DMS 273 (cell line): ENCODE results near the gene PET117.
"Not testable (repeated sequence)": the region's sequence is repeated elsewhere in the genome, so short reads cannot be mapped to it uniquely, and the experiment has no call there.

Experiments used
- DNase-seq: peaks from one replicate; lab custom pipeline; 2025; ENCODE audit not compliant: unreplicated experiment; lab: John Stamatoyannopoulos, UW

PET117 gene

DNA sequence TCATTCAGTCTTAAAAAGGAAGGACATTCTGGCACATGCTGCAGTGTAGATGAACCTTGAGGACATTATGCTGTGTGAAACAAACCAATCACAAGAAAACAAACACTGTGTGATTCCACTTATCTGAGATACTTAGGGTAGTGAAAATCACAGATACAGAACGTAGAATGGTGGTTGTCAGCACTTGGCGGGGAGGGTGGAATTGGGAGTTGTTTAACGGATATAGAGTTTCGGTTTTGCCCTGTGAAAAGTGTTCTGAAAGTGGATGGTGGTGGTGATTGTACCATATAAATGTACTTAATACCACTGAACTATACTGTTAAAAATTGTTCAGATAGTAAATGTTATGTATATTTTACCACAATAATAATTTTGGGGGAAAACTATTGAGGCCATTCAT lies 18.4 kb downstream of the PET117 start:
- no peak for DNase-seq

DNA sequence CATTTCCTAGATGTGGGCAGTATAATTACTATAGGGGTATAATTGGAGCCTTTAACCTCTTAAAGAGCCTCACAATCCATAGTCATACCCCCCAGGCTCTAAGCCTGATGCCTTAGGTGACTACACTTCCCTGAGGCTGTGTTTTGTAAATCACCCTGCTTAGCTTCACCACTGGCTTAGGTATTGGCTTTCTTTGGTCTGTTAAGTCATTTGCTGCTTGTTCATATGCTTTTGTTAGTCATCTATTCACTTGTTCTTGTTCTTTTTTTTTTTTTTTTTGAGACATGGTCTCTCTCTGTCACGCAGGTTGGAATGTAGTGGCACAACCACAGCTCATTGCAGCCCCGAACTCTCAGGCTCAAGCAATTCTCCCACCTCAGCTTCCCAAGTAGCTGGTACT lies 26.7 kb downstream of the PET117 start:
- no peak for DNase-seq

- no peak for DNase-seq
Measured at GRCh38 chr20:18165553-18165952, 27.9 kb downstream of the PET117 start.

GRCh38 chr20:18166241-18166881 lies 28.7 kb downstream of the PET117 start:
- no peak for DNase-seq

GRCh38 chr20:18166950-18167349 lies 29.3 kb downstream of the PET117 start:
- DNase-seq = no peak

- DNase-seq = no peak
Measured at GRCh38 chr20:18172379-18172778, 34.7 kb downstream of the PET117 start.

GRCh38 chr20:18174906-18175683 lies 37.4 kb downstream of the PET117 start:
- DNase-seq = no peak

- DNase-seq = no peak
Measured at GRCh38 chr20:18176318-18176785, 38.7 kb downstream of the PET117 start.

DNA sequence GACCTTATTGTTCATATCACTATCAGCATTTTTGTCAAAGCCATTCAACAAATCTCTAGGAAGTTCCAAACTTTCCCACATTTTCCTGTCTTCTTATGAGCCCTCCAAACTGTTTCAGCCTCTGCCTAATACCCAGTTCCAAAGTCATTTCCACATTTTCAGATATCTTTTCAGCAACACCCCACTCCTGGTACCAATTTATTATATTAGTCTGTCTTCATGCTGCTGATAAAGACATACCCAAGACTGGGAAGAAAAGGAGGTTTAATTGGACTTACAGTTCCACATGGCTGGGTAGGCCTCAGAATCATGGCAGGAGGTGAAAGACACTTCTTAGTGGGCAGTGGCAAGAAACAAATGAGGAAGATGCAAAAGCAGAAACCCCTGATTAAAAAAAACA lies 42.7 kb downstream of the PET117 start:
- not testable (repeated sequence) for DNase-seq

DNA sequence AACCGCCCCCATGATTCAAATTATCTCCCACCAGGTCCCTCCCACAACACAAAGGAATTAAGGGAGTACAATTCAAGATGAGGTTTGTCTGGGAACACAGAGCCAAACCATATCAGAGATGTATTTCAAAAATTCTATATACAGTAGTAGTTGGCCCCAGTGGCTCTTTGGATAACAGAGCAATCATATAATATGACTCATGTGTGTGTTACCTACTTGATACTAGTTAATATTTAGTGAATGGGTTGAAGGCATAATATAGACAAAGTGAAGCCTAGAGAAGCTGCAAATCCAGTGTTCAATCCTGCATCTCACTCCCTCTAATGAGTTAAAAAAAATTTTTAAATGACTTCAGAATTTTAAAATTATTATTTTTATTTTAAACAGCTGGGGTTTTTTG lies 43.2 kb downstream of the PET117 start:
- DNase-seq = no peak

DNA sequence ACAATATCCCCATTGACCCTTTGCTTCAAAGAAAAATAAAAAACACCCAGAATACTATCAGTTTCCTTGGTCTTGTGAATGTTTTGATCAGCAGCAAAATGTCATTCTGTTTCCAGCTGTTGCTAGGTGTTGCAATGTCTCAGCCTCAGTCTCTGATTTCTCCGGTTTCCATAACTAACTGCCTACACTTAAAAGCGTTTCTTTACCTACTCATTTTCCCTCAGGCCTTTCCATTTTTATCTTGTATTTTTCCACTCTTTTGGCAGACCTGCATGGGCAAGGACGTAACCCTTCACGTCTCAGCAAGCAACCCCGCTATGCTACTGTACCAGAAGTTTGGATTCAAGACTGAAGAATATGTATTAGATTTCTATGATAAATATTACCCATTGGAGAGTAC lies 49.4 kb downstream of the PET117 start:
- DNase-seq = no peak

DNA sequence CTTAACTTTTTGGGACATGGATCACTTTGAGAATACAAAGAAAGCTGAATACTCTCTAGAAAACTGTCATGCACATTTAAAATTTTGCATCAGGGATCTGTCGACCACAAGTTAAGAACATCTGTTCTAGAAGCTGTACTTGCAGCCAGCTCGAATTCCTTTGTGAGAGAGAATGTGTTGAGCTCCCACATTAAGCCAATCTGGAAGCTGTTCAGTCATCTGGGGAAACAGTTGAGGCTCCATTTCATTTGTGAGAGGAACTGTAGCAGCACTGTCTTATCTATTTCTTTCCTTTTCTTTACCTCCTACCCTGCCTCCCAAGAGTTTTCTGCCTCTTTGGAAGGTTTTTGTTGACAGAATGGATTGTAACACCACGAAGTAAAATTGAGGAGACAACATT lies 50.8 kb downstream of the PET117 start:
- DNase-seq = no peak

DNA sequence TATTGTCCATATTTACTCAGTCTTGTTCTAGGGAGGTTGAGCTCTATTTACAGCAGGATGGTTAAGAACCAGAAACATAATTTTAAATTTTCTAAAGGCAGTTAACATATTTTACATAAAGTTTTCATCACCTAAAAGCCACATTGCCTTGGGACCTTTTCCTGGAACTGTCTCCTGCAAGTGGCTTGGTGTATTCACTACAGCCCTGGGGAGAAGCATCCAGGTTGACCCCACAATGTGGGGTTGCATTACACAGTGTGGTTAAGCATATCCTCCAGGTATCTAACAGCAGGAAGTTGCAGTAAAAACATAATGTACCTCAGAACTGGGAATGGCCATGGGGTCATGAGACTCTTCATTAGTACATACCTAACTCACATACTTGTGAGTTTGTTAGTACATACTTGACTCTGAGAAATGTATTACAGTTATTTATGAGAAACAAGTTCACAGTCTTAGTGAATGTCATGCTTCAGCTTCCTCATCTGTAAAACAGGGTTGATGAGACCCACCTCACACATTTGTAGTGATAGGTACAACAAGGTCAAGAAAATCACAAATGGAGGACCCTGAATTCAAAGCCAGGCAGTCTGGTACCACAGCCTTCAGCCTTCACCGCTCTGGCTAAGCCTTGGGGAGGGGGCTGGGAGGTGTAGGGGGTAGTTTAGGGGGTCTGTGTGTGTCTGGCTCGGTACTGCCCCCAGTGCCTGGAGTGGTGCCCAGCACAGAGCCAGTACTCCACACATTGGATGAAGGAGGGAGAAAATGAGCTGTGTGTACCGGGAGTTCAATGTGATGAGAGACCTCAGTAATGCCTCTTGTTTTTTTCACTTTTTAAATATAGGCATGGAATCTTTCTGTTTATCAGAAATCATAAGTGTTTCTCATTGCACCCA lies 52.9 kb downstream of the PET117 start:
- DNase-seq = no peak

- no peak for DNase-seq
Measured at GRCh38 chr20:18191306-18191705, 53.6 kb downstream of the PET117 start.
